Measurements from ENCODE around the gene TBC1D22B. TPM values are rescaled to one million over a fixed set of nuclear protein-coding genes. Genes with fewer than 3 reads are reported as not detected.
A peak's percentile ranks its signal among the peaks of the same experiment; 100 is the strongest.

TBC1D22B gene
- total RNA-seq, 1 experiment from 2014 or later, result 12.9 TPM

DNA sequence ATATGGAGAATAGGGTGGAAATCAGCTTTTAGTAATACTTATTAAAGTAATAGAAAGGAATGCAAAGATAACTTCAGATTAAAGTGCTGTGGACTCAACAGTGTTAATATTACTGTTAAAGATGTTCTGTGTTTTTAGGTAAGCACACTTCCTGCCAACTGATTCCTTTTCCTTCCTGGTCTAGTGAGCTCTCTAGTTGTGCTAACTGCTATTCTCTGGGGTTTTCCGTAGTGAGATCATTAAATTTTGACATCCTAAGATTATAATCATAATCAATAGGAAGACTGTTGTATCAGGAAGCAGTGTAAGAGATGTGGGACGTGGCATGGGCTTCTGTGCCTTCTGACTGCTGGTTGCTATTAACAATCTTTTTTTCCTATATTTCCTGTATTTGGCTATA, 1.6 kb downstream of the TBC1D22B start:
- Mint-ChIP-seq H3K27ac (no peak overlapping the region), H3K4me1 (peaks cover 37 to 41% of the 10 kb centered on the region in 2 experiments), H3K9me3 (no peaks in the 10 kb centered on the region), H3K27me3 (ENCODE audit: low read depth) (peaks cover 14% of the 10 kb centered on the region), H3K4me3 (peak overlapping the region; percentile 16 to 99; a peak in 4 of 5 replicates), H3K36me3 (ENCODE audit: insufficient read depth in 1 of 3, low read depth in 3 of 3) (peaks cover 0 to 3% (median 2%) of the 10 kb centered on the region in 3 experiments; a peak in 3 of 7 replicates)
- H3K23me2 ChIP-seq (ENCODE audit: insufficient read length, low read depth, low read length, poor library complexity, severe bottlenecking), result peaks cover 4% of the 10 kb centered on the region
- TF ChIP-seq, protein P1, sequence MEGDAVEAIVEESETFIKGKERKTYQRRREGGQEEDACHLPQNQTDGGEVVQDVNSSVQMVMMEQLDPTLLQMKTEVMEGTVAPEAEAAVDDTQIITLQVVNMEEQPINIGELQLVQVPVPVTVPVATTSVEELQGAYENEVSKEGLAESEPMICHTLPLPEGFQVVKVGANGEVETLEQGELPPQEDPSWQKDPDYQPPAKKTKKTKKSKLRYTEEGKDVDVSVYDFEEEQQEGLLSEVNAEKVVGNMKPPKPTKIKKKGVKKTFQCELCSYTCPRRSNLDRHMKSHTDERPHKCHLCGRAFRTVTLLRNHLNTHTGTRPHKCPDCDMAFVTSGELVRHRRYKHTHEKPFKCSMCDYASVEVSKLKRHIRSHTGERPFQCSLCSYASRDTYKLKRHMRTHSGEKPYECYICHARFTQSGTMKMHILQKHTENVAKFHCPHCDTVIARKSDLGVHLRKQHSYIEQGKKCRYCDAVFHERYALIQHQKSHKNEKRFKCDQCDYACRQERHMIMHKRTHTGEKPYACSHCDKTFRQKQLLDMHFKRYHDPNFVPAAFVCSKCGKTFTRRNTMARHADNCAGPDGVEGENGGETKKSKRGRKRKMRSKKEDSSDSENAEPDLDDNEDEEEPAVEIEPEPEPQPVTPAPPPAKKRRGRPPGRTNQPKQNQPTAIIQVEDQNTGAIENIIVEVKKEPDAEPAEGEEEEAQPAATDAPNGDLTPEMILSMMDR (conservative IDR thresholded peaks at IDR 0.05), result no peak
- H3K4me2 ChIP-seq (ENCODE audit: insufficient read depth, insufficient read length, low read length), result peak overlapping the region; percentile 19
- peaks cover 11% of the 10 kb centered on the region; the same call in 1 of the 2 replicates for H3K79me2 ChIP-seq (ENCODE audit: insufficient read depth, low read length)
- no peaks in the 10 kb centered on the region for H3K4me1 ChIP-seq (ENCODE audit: insufficient read depth, low read length)
- H2BK5ac ChIP-seq (ENCODE audit: insufficient read length, low read length), result no peak overlapping the region
- H3K4ac ChIP-seq (ENCODE audit: low read depth, low read length), result no peak overlapping the region
- H3K79me1 ChIP-seq (ENCODE audit: insufficient read depth, low read depth, low read length, poor library complexity, severe bottlenecking), result no peaks in the 10 kb centered on the region
- H2AFZ ChIP-seq (ENCODE audit: low read length), result no peak overlapping the region
- no peak overlapping the region for H3T11ph ChIP-seq (ENCODE audit: low read length)
- H3K9ac ChIP-seq (ENCODE audit: extremely low read depth, insufficient read length, low read length), result no peak overlapping the region
- H4K5ac ChIP-seq (ENCODE audit: insufficient read length, low read depth, low read length), result no peak overlapping the region
- H4K91ac ChIP-seq (ENCODE audit: insufficient read length, low read depth, low read length), result no peak overlapping the region
- WGBS (ENCODE audit: extremely low coverage, insufficient read length, low lambda C conversion rate), result no CpG with 5 or more reads among the region's 2 CpGs
- H3K23ac ChIP-seq (ENCODE audit: insufficient read length, low read depth, low read length), result no peak overlapping the region
- no peaks in the 10 kb centered on the region for H4K20me1 ChIP-seq (ENCODE audit: control insufficient read depth, insufficient read depth, insufficient read length)
- no peak overlapping the region for H3K14ac ChIP-seq (ENCODE audit: insufficient read depth, low read length)
- no peak overlapping the region for H3K18ac ChIP-seq (ENCODE audit: insufficient read length, low read depth, low read length)
- no peak overlapping the region for H2AK5ac ChIP-seq (ENCODE audit: insufficient read length, low read length)
- no peak overlapping the region for H4K8ac ChIP-seq (replicated peaks; ENCODE audit: insufficient read length, low read depth, low read length)
- no peak overlapping the region for H2BK15ac ChIP-seq (ENCODE audit: low read depth, low read length)
- H3K27ac ChIP-seq (ENCODE audit: insufficient read length, low read depth, low read length), result no peak overlapping the region
- no peak overlapping the region for H2BK12ac ChIP-seq (ENCODE audit: insufficient read length, low read depth, low read length)
- DNase-seq, result no peak
- no peak overlapping the region for H2BK20ac ChIP-seq (ENCODE audit: low read depth, low read length, poor library complexity, severe bottlenecking)
- no peak overlapping the region for H3K56ac ChIP-seq (ENCODE audit: insufficient read length, low read depth, low read length)
- H2BK120ac ChIP-seq (ENCODE audit: low read depth, low read length, poor library complexity, severe bottlenecking), result no peak overlapping the region
- H3K27me3 ChIP-seq (ENCODE audit: insufficient read depth, low read length), result no peaks in the 10 kb centered on the region
- H3K9me3 ChIP-seq (ENCODE audit: control insufficient read depth, low read depth, low read length), result no peaks in the 10 kb centered on the region
